ENCODE data around the gene HSBP1L1. TPM values are rescaled to one million over a fixed set of nuclear protein-coding genes. Genes with fewer than 3 reads are reported as not detected.

HSBP1L1 gene
- total RNA-seq, 1 donor from 2014 or later: 7.0 TPM

DNA sequence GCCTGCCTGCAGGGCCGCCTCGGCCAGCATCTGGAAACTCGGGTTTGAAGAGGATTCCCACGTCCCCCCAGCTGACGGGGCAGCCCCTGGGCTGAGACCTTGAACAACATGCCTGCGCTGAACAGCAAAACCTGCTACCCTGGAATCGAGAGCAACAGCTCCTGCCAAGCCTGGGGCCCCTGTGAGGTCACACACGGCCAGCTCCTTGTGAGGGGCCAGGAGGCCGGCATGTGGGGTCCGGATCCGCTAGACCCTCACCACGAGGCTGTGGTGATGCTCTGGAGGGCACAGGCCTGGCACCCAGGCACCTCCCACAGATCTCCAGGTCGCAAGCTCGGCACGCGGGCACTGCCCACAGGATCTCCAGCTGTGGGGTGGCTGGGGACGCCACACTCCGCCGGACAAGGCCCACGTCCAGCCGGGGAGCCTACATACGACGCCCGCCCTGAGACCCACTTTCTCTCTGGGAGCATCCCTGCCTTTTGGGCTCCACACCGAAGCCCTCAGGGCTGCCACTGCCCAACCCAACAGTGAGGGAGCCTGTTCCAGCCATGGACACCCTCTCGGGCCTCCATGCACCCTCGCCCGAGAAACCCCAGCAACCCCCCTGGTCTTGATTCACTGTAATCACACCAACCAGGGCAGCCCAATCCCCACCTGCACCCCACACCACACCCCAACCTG is 47.1 kb upstream of the HSBP1L1 start:
- Mint-ChIP-seq H3K27me3 (no peaks in the 10 kb centered on the region), H3K9me3 (ENCODE audit: low read depth) (peaks cover 3% of the 10 kb centered on the region), H3K27ac (no peak overlapping the region), H3K4me1 (ENCODE audit: low read depth) (no peaks in the 10 kb centered on the region), H3K4me3 (ENCODE audit: low read depth) (no peak overlapping the region), H3K36me3 (ENCODE audit: insufficient read depth) (peaks cover 40% of the 10 kb centered on the region)
- DNase-seq (ENCODE audit: low spot score, unreplicated experiment): no peak
- TF ChIP-seq, protein P1, sequence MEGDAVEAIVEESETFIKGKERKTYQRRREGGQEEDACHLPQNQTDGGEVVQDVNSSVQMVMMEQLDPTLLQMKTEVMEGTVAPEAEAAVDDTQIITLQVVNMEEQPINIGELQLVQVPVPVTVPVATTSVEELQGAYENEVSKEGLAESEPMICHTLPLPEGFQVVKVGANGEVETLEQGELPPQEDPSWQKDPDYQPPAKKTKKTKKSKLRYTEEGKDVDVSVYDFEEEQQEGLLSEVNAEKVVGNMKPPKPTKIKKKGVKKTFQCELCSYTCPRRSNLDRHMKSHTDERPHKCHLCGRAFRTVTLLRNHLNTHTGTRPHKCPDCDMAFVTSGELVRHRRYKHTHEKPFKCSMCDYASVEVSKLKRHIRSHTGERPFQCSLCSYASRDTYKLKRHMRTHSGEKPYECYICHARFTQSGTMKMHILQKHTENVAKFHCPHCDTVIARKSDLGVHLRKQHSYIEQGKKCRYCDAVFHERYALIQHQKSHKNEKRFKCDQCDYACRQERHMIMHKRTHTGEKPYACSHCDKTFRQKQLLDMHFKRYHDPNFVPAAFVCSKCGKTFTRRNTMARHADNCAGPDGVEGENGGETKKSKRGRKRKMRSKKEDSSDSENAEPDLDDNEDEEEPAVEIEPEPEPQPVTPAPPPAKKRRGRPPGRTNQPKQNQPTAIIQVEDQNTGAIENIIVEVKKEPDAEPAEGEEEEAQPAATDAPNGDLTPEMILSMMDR (IDR thresholded peaks at IDR 0.05; ENCODE audit: unreplicated experiment): no peak

DNA sequence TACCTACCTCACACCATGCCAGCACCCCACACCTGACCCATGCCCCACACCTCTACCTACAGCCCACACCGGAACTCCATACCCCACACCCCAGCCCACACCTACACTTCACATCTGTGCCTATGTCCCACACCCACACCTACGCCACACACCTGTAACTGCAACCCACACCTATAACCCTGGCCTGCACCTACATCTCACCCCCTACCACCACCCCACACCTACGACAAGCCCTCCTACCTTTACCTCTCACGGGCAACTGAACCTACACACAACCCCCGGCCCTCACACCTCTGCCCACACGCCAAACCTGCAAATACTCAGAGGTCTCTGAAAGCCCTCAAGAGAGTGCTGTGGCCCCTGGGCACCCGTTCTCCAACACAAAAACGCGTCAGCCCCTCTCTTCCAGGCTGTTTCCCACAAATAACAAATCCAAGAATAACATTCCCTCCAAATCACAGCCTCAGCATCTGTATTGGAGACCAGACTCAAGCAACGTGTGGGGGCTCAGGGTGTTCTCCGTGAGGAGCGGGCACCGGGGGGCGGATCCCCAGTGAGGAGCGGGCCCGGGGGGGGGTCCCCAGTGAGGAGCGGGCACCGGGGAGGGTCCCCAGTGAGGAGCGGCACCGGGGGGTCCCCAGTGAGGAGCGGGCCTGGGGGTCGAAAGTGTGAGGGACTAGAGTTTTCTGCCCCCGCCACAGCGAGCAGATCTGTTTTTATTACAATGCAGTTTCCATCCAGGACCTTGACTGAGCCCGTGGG is 46.4 kb upstream of the HSBP1L1 start:
- no peaks in the 10 kb centered on the region for H3K27me3 Mint-ChIP-seq

GRCh38 chr18:79918615-79919011 is 45.8 kb upstream of the HSBP1L1 start:
- Mint-ChIP-seq H3K4me3 (ENCODE audit: low read depth) (no peak overlapping the region), H3K27ac (no peak overlapping the region), H3K9me3 (ENCODE audit: low read depth) (peaks cover 3% of the 10 kb centered on the region), H3K36me3 (ENCODE audit: insufficient read depth) (peaks cover 40% of the 10 kb centered on the region), H3K4me1 (ENCODE audit: low read depth) (no peaks in the 10 kb centered on the region), H3K27me3 (no peaks in the 10 kb centered on the region)
- TF ChIP-seq, protein P1 (IDR thresholded peaks at IDR 0.05; ENCODE audit: unreplicated experiment): no peak
- DNase-seq (ENCODE audit: low spot score, unreplicated experiment): no peak

More for the DNA sequence above, 46.4 kb upstream of the HSBP1L1 start:
- Mint-ChIP-seq H3K9me3 (ENCODE audit: low read depth) (peaks cover 3% of the 10 kb centered on the region), H3K27ac (no peak overlapping the region), H3K4me1 (ENCODE audit: low read depth) (no peaks in the 10 kb centered on the region), H3K36me3 (ENCODE audit: insufficient read depth) (peaks cover 41% of the 10 kb centered on the region), H3K4me3 (ENCODE audit: low read depth) (no peak overlapping the region)
- TF ChIP-seq, protein P1 (IDR thresholded peaks at IDR 0.05; ENCODE audit: unreplicated experiment): no peak
- DNase-seq (ENCODE audit: low spot score, unreplicated experiment): no peak

DNA sequence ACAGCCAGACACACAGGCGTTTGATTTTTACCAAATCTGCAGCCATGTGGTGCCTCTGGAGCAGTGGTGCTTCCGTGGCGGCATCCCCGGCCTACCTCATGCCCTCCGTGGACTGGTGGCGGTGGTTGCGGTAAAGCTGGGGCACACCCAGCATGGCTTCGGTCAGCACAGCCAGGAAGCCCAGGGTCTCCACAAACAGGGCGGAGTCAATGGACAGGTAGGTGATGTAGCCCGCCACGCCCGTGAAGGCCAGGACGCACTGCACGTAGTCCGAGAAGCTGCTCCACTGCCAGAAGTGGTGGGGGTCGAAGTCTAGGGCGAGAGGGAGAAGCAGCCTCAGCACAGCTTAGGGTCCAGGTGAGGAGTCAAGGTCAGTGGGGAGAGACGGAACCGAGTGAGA is 45.4 kb upstream of the HSBP1L1 start:
- Mint-ChIP-seq H3K36me3 (ENCODE audit: insufficient read depth) (peaks cover 42% of the 10 kb centered on the region), H3K9me3 (ENCODE audit: low read depth) (peaks cover 3% of the 10 kb centered on the region), H3K27ac (no peak overlapping the region), H3K4me1 (ENCODE audit: low read depth) (no peaks in the 10 kb centered on the region), H3K27me3 (no peaks in the 10 kb centered on the region), H3K4me3 (ENCODE audit: low read depth) (no peak overlapping the region)
- DNase-seq (ENCODE audit: low spot score, unreplicated experiment): peak; percentile 6
- TF ChIP-seq, protein P1 (IDR thresholded peaks at IDR 0.05; ENCODE audit: unreplicated experiment): no peak

- TF ChIP-seq, protein P1 (IDR thresholded peaks at IDR 0.05; ENCODE audit: unreplicated experiment): no peak
- H3K27ac Mint-ChIP-seq: no peak overlapping the region
- H3K36me3 Mint-ChIP-seq (ENCODE audit: insufficient read depth): peaks cover 22% of the 10 kb centered on the region
- no peaks in the 10 kb centered on the region for H3K9me3 Mint-ChIP-seq (ENCODE audit: low read depth)
- no peak overlapping the region for H3K4me3 Mint-ChIP-seq (ENCODE audit: low read depth)
- no peak for DNase-seq (ENCODE audit: low spot score, unreplicated experiment)
- no peaks in the 10 kb centered on the region for H3K4me1 Mint-ChIP-seq (ENCODE audit: low read depth)
- no peaks in the 10 kb centered on the region for H3K27me3 Mint-ChIP-seq
Observed at GRCh38 chr18:79921984-79922965, 42.2 kb upstream of the HSBP1L1 start.

Measured in progenitor cell of endocrine pancreas (in vitro differentiated cells).